NB4 (cell line): ENCODE results near the gene PDGFD.

Source experiments
- DNase-seq: peaks from one replicate; pipeline ENCODE4 v3.0.0; 2010; ENCODE audit warnings: low read depth
- H3K4me3 ChIP-seq: one replicate; pipeline ENCODE4 v1.5.1; 2011; ENCODE audit warnings: mild to moderate bottlenecking, low read depth, low read length, moderate library complexity
- MYC ChIP-seq: IDR thresholded peaks from 2 replicates; pipeline ENCODE4 v1.6.1; 2011; ENCODE audit warnings: low read depth, low read length
- POLR2A ChIP-seq: IDR thresholded peaks from 2 replicates; pipeline ENCODE4 v1.6.1; 2011; ENCODE audit warnings: mild to moderate bottlenecking; ENCODE audit not compliant: insufficient read length; ENCODE audit errors: extremely low read depth
- TF ChIP-seq, protein P1 (sequence below): IDR thresholded peaks from 2 replicates; pipeline ENCODE4 v1.6.1; 2011; ENCODE audit warnings: low read depth, low read length
- TF ChIP-seq, protein P2 (sequence below): IDR thresholded peaks from one replicate; pipeline ENCODE4 v1.5.1; 2012; ENCODE audit warnings: low read depth, low read length

Gene PDGFD

DNA sequence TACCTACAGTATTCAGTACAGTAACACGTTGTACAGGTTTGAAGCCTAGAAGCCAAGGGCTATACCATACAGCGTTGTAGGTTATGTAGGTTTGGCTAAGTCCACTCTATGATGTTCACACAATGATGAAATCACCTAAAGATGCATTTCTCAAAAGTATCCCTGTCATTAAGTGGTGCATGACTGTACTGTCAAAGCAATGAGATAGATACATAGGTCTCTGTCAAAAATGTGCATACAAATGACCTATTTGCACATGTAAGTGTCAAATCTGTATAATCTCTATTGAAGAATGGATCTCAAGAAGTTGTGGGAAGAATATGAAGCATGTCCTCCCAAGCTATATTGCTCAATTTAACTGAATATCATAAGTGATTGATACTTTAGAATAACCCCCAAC lies 139.4 kb downstream of the PDGFD start:
- no peak for DNase-seq
- no peak for TF ChIP-seq POLR2A
- TF ChIP-seq, protein P1, sequence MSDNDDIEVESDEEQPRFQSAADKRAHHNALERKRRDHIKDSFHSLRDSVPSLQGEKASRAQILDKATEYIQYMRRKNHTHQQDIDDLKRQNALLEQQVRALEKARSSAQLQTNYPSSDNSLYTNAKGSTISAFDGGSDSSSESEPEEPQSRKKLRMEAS: no peak
- no peak for TF ChIP-seq MYC
- TF ChIP-seq, protein P2, sequence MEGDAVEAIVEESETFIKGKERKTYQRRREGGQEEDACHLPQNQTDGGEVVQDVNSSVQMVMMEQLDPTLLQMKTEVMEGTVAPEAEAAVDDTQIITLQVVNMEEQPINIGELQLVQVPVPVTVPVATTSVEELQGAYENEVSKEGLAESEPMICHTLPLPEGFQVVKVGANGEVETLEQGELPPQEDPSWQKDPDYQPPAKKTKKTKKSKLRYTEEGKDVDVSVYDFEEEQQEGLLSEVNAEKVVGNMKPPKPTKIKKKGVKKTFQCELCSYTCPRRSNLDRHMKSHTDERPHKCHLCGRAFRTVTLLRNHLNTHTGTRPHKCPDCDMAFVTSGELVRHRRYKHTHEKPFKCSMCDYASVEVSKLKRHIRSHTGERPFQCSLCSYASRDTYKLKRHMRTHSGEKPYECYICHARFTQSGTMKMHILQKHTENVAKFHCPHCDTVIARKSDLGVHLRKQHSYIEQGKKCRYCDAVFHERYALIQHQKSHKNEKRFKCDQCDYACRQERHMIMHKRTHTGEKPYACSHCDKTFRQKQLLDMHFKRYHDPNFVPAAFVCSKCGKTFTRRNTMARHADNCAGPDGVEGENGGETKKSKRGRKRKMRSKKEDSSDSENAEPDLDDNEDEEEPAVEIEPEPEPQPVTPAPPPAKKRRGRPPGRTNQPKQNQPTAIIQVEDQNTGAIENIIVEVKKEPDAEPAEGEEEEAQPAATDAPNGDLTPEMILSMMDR: no peak

DNA sequence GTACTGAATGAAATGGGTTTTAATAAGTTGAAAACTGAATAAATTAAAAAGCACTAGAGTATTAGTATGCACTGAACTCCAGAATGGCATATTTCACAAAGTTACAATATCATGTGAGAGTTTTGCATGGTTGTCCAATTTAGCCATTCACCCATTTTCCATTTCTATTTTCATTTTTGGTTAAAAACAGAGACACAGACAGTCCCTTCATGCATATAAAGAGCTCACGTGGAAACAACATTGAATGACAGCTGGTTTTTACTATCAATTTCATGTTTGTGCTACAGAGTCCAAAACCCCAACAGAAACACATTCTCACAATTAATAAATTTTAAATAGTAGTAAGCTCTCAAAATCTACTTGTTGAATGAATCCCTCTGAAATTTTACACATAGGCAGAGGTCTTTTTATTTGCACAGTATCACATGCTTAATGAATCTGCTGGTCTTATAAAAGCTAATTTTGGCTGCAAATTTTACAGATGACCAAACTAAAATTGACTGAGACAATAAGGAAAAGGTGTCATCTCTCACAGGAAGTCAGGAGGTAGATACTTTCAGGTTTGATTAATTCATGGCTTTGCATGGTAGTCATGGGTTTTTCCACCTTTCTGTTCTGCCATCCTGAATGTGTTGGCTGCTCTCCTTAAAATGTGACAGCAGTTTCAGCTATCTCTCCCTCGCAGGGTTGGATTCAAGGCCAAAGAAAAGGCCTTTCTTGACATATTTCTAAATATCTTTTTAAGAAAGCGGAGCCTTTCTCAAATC lies 148.1 kb downstream of the PDGFD start:
- H3K4me3 ChIP-seq: no peak overlapping the region
- DNase-seq: no peak
- TF ChIP-seq, protein P1: no peak
- no peak for TF ChIP-seq MYC
- TF ChIP-seq, protein P2: no peak
- TF ChIP-seq POLR2A: no peak

More for the DNA sequence above, 139.4 kb downstream of the PDGFD start:
- no peak overlapping the region for H3K4me3 ChIP-seq

DNA sequence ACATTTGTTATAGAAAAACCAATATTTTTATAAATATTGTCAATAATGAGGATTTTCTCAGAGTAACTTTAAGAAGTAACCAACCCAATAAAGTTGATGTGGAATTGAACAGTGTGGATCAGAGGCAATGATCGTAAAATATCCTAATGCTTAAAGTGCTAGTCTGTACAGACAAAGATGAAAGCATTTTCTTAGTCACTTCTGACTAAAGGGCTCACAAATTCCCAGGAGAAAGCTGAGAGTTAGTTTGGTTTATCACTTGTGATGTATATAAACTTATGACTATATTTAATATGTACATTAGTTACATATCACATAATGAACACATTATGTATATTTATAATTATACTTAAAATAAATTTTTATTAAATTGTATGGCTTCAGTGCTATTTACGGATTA lies 152.9 kb downstream of the PDGFD start:
- no peak for TF ChIP-seq MYC
- TF ChIP-seq, protein P2: no peak
- TF ChIP-seq POLR2A: no peak
- TF ChIP-seq, protein P1: no peak
- DNase-seq: no peak
- no peak overlapping the region for H3K4me3 ChIP-seq

DNA sequence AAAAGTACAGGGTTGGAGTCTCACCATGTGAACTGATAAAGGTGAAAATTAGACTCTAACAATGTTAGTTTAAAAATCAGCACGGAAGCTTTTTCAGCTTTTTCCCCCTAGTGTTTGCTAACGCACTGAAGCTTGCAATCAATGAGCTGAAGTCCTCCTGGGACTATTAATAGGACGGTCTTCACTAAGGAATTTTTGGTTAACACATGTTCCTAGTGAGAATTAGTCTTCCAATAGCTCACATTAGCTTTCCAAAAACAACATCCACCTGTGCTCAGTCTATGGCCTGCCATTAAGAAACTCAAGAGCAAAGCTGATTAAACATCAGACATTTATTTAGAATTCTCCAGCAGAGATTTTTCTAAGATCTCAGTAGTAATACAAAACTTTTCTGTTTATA lies 154.2 kb downstream of the PDGFD start:
- DNase-seq: no peak
- H3K4me3 ChIP-seq: no peak overlapping the region
- TF ChIP-seq POLR2A: no peak
- TF ChIP-seq, protein P2: no peak
- TF ChIP-seq MYC: no peak
- TF ChIP-seq, protein P1: no peak

DNA sequence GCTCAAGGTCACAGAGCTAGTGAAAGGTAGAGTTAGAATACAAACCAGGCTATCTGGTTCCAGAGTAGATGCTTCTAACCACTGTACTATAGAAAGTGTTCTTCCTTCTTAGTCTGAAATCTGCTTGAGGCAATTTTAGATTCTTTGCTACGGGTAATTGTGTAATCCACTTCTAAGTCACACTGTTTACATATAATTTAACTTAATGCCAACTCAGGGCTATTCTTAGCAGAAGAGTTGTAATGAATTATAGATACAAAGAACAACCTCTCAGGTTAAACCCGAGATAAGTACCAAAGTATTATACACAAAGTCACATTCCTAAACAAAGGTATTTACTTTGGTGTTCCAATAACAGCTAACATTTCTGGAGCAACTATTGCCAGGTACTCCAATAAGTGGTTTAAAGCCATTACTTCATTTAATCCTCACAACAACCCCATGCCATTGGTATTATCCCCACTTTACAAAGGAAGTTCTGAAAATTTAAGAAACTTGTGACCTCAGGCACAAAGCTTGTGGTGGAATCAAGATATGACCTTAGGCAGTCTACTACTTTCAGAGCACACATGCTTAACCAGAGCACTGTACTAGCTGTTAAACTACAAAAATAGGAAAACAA lies 158.6 kb downstream of the PDGFD start:
- TF ChIP-seq, protein P2: no peak
- TF ChIP-seq POLR2A (no peak), MYC (no peak)
- TF ChIP-seq, protein P1: no peak
- DNase-seq: no peak
- no peak overlapping the region for H3K4me3 ChIP-seq

DNA sequence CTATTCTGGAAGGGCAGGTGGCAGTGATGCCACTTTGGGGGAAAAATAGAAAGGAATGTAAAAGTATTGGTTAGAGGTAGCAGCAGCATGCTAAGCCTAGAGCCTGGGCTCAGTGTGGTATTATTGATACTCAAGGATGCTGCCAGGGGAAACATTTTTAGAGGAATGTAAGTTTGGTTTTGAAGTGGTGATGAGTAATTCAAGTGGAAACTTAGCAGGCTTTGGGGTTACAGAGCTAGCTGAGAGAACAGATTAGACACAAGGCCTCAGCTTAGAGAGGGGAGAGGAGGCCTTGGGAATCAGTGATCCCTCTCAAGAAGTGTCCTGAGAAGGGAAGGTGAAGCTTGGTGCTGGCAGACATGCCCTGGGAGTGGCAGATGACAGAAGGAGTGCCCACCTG lies 160.5 kb downstream of the PDGFD start:
- no peak for DNase-seq
- H3K4me3 ChIP-seq: no peak overlapping the region
- TF ChIP-seq POLR2A: no peak
- TF ChIP-seq, protein P2: no peak
- TF ChIP-seq, protein P1: no peak
- TF ChIP-seq MYC: no peak
